Subcutaneous adipose tissue (tissue), 4 donors: ENCODE measurements around the gene OR2W3. TPM values are rescaled to one million over a fixed set of nuclear protein-coding genes. Genes with fewer than 3 reads are reported as not detected.

Experiments used
- total RNA-seq, 4 donors: library from RNA; depleted of rRNA; stranded (reverse); fragments of >200 nt; gene quantifications; one replicate each; pipeline ENCODE4 v1.1.0, GENCODE V29; 2016
- TF ChIP-seq, protein P1 (sequence below): fragments of 450-650 bp; IDR thresholded peaks from one replicate; pipeline ENCODE4 v1.5.1; 2016; ENCODE audit warnings: low read depth, mild to moderate bottlenecking, control low read depth, antibody characterized with exemption, moderate library complexity

OR2W3 gene
- total RNA-seq, 4 donors from 2014 or later = 3.1 TPM; not detected in 3

- TF ChIP-seq, protein P1, sequence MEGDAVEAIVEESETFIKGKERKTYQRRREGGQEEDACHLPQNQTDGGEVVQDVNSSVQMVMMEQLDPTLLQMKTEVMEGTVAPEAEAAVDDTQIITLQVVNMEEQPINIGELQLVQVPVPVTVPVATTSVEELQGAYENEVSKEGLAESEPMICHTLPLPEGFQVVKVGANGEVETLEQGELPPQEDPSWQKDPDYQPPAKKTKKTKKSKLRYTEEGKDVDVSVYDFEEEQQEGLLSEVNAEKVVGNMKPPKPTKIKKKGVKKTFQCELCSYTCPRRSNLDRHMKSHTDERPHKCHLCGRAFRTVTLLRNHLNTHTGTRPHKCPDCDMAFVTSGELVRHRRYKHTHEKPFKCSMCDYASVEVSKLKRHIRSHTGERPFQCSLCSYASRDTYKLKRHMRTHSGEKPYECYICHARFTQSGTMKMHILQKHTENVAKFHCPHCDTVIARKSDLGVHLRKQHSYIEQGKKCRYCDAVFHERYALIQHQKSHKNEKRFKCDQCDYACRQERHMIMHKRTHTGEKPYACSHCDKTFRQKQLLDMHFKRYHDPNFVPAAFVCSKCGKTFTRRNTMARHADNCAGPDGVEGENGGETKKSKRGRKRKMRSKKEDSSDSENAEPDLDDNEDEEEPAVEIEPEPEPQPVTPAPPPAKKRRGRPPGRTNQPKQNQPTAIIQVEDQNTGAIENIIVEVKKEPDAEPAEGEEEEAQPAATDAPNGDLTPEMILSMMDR = no peak
Measured at GRCh38 chr1:247857985-247858619, 37.3 kb upstream of the OR2W3 start.

GRCh38 chr1:247862756-247863155, 32.6 kb upstream of the OR2W3 start:
- TF ChIP-seq, protein P1 = no peak

DNA sequence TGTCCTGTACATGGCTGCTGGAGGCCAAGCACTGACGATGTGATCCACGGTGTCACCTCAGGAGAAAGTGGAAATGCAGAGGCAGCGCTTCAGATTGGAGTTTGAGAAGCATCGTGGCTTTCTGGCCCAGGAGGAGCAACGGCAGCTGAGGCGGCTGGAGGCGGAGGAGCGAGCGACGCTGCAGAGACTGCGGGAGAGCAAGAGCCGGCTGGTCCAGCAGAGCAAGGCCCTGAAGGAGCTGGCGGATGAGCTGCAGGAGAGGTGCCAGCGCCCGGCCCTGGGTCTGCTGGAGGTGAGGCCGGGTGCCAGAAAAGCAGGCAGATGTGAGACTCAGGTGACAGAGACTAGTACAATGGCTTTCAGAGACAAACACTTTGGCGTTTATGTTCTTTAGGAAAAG, 30.7 kb upstream of the OR2W3 start:
- TF ChIP-seq, protein P1 = no peak

DNA sequence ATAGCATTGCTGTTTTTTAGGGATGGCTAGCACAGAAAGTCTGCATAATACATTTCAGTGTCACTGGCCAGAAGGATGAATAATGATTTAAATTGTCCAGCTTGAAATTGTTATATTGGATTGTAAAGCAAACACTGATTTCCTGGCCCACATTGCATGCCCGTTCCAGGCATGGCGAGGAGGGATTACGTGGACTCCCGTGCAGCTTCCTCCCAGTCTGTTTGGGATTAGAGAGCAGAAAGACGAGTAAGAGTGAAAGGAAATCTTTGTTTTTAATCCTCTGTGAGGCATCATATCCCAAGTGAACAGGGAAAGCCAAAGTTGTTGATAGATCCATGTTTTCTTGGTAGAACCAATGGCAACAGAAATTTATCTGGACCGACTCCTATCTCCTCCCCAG, 30.0 kb upstream of the OR2W3 start:
- TF ChIP-seq, protein P1 = no peak

GRCh38 chr1:247883346-247883745, 12.0 kb upstream of the OR2W3 start:
- TF ChIP-seq, protein P1 = no peak

DNA sequence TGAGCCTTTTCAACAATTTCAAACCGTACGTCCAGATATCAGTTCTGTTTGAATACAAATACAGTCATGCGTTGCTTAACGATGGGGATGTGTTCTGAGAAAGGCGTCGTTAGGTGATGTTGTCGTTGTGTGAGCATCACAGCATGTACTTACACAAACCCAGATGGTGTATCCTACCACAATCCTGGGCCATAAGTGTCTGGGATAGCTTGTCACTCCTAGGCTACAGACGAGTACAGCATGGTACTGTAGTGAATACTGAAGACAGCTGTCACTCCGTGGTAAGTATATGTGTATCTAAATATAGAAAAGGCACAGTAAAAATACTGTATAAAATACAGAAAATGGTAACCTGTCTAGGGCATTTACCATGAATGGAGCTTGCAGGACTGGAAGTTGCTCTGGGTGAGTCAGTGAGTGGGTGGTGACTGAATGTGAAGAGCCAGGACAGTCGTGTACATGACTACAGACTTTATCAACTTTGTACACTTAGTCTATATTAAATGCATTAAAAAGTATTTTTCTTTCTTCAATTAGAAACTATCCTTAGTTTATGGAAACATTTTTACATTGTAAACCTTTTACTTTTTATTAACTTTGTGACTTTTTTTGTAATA, 10.5 kb upstream of the OR2W3 start:
- TF ChIP-seq, protein P1 = no peak

DNA sequence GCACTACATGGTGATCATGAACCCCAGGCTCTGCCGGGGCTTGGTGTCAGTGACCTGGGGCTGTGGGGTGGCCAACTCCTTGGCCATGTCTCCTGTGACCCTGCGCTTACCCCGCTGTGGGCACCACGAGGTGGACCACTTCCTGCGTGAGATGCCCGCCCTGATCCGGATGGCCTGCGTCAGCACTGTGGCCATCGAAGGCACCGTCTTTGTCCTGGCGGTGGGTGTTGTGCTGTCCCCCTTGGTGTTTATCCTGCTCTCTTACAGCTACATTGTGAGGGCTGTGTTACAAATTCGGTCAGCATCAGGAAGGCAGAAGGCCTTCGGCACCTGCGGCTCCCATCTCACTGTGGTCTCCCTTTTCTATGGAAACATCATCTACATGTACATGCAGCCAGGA, 589 bp downstream of the OR2W3 start:
- TF ChIP-seq, protein P1 = no peak
